Measurements from ENCODE around the gene CTSL. TPM values are rescaled to one million over a fixed set of nuclear protein-coding genes. Genes with fewer than 3 reads are reported as not detected.

Gene CTSL
- total and polyA plus RNA-seq, 2 experiments from 2014 or later, result 34.5 to 35.3 TPM

- Mint-ChIP-seq H3K9me3 (no peaks in the 10 kb centered on the region), H3K4me3 (no peak overlapping the region), H3K27ac (no peak overlapping the region), H3K4me1 (peaks cover 3% of the 10 kb centered on the region; the same call in 1 of the 3 replicates), H3K27me3 (ENCODE audit: insufficient read depth, low read depth, poor library complexity) (peaks cover 8% of the 10 kb centered on the region), H3K36me3 (ENCODE audit: low read depth) (peaks cover 10% of the 10 kb centered on the region)
- no peaks in the 10 kb centered on the region for H3F3A ChIP-seq (replicated peaks; ENCODE audit: low read depth)
- H3K9me2 ChIP-seq (ENCODE audit: insufficient read depth), result no peaks in the 10 kb centered on the region
- no peaks in the 10 kb centered on the region for H3K79me2 ChIP-seq (replicated peaks; ENCODE audit: insufficient read depth)
- H3K4me1 ChIP-seq (ENCODE audit: insufficient read depth), result no peaks in the 10 kb centered on the region
- ATAC-seq (no peak), DNase-seq (ENCODE audit: low spot score) (no peak)
- H2AFZ ChIP-seq, result no peak overlapping the region
- no peak overlapping the region for H3K4me3 ChIP-seq
- H3K27ac ChIP-seq (ENCODE audit: low read depth), result no peak overlapping the region
- TF ChIP-seq CTCF (conservative IDR thresholded peaks at IDR 0.05; ENCODE audit: low read depth in 2 of 2) (no peak), EZH2 (IDR thresholded peaks at IDR 0.05; ENCODE audit: low read depth, unreplicated experiment) (no peak), ZNF114 (CRISPR knock-in tag; IDR thresholded peaks at IDR 0.05) (no peak), ETS1 (IDR thresholded peaks at IDR 0.05) (no peak), STAT1 (IDR thresholded peaks at IDR 0.05; ENCODE audit: unreplicated experiment) (no peak), ZNF462 (CRISPR knock-in tag; IDR thresholded peaks at IDR 0.05) (no peak), JUNB (IDR thresholded peaks at IDR 0.05; ENCODE audit: unreplicated experiment) (no peak), REST (IDR thresholded peaks at IDR 0.05; ENCODE audit: unreplicated experiment) (no peak), EZH2phosphoT487 (IDR thresholded peaks at IDR 0.05; ENCODE audit: unreplicated experiment) (no peak), POLR2AphosphoS5 (IDR thresholded peaks at IDR 0.05; ENCODE audit: low read depth) (no peak), CREB1 (CRISPR knock-in tag; IDR thresholded peaks at IDR 0.05; ENCODE audit: low read depth) (no peak), ZNF331 (CRISPR knock-in tag; IDR thresholded peaks at IDR 0.05; ENCODE audit: low read depth) (no peak), NANOG (IDR thresholded peaks at IDR 0.05; ENCODE audit: borderline replicate concordance) (no peak)
- no peaks in the 10 kb centered on the region for H4K20me1 ChIP-seq (replicated peaks; ENCODE audit: insufficient read depth)
- H3K4me2 ChIP-seq, result no peak overlapping the region
- H3K27me3 ChIP-seq (ENCODE audit: insufficient read depth), result no peaks in the 10 kb centered on the region
- H3K36me3 ChIP-seq (ENCODE audit: insufficient read depth), result no peaks in the 10 kb centered on the region; the same call in 1 of the 2 replicates
Measured at GRCh38 chr9:87731321-87731720, 5.4 kb downstream of the CTSL start.
